ENCODE results near the gene ZNF416.

The ZNF416 gene

DNA sequence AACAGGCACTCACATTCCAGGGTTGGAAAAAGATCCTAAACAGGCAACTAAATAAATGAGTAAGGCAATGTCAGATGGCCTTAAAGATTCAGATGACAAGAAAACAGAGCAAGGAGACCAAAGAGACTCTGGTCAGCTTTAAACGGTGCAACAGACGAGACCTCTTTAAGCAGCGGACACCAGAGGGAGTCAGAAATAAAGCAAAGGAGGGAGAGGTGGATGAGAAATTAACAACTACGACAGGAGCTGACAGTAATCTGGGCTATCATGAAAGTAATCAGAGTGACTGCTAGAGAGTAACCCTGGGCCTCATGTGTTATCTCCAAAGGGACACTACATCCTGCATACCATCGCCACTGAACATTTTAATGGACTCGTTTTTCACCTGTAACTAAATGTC lies 20.2 kb downstream of the ZNF416 start:
- DNase-seq: no peak

DNA sequence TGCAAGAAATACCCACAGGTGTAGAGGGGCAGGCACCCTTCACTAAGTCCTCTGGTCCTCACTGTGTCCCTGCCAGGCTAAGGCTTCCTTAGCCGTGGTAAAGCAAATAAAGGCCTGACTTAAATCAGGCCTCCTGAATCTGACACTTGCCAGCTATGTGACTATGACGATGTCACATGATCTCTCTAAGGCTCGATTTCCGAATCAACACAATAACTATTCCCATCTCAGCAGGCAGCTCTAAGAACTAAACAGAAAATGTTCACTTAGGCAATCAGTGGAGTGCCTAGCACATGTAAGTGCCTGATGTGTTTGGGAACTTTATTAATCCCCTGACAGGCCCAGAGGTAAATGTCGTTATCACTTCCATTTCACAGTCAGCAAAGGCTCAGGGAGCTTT lies 21.1 kb downstream of the ZNF416 start:
- DNase-seq: no peak

GRCh38 chr19:57552432-57552831 lies 26.3 kb downstream of the ZNF416 start:
- no peak for DNase-seq

DNA sequence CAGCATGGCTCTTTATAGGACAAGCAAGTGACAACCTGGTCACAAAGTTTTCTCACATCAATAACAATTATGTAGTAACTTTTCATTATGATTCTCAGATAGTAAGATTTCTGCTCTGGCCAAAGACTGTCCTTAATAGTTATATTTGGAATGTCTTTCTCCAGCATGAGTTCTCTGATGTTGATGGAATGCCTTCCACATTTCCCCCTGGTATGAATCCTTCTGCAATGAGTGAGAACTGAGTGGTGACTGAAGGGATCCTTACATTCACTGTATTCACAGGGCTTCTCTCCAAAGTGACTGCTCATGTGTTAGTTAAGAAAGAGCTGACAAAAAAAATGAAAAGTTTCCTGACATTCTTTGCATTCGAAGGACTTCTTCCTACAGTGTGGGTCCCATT lies 32.2 kb downstream of the ZNF416 start:
- DNase-seq: no peak

GRCh38 chr19:57537953-57538547 lies 40.7 kb downstream of the ZNF416 start:
- DNase-seq: no peak

- peak; percentile 90 for DNase-seq
Observed at GRCh38 chr19:57527136-57527881, 51.4 kb downstream of the ZNF416 start, which contains the start of gene ZNF549. TSS of gene ZNF549 (plus strand) at chr19:57527356. CDS start at chr19:57527574, 218 bp downstream.

Measured in CD4-positive, alpha-beta T cell treated with Interferon gamma for 1 hour (primary cell).